HepG2 (cell line): ENCODE measurements around the gene TMEM229B. TPM values are rescaled to one million over a fixed set of nuclear protein-coding genes. Genes with fewer than 3 reads are reported as not detected.

Experiments used
- ATAC-seq: fragments of 200-7000 bp; cut with Tn5 transposase; 3 replicates; pipeline ENCODE4 v1.9.1; 2020; ENCODE audit warnings: mild to moderate bottlenecking, moderate library complexity
- BruUV-seq: library from RNA; stranded (reverse); fragments of 400-500 nt; replicated peaks from 2 replicates; lab custom pipeline; 2021; lab: Mats Ljungman, UMichigan
- CTCF ChIA-PET: fragments of 300-600 bp; formaldehyde crosslinking; extraction: SDS; loops from one replicate; lab custom pipeline; 2021; ENCODE audit warnings: low total read pairs, inconsistent platforms, low intra/inter-chr PET ratio; lab: Yijun Ruan, JAX
- POLR2A ChIA-PET: fragments of 350-600 bp; sonication (Branson Sonifier 250); formaldehyde crosslinking; loops from one replicate; lab custom pipeline; 2020; ENCODE audit warnings: antibody characterized with exemption, inconsistent platforms; lab: Yijun Ruan, JAX
- DNase-seq: peaks from one replicate; pipeline ENCODE4 v3.0.0-alpha.2; 2015; ENCODE audit warnings: low spot score
- FAIRE-seq: peaks from 3 replicates; lab custom pipeline; 2011; peaks lifted over from hg19 to GRCh38; lab: Jason Lieb, UNC
- H2AFZ ChIP-seq: one replicate; pipeline ENCODE4 v1.6.1; 2011; ENCODE audit warnings: low read length, inconsistent platforms
- H3K27ac ChIP-seq: fragments of 300-600 bp; 3 replicates; pipeline ENCODE4 v1.8.0; 2011; ENCODE audit warnings: mixed run types, mild to moderate bottlenecking, mixed read lengths, low read length, inconsistent platforms; ENCODE audit not compliant: insufficient read depth; ENCODE audit errors: extremely low read length
- H3K27me3 ChIP-seq, 2 experiments: fragments of 200-600 bp in 1 of 2; 2 replicates in 1 of 2; 3 replicates in 1 of 2; pipeline versions ENCODE4 v1.6.0 to v1.8.0; 2011; ENCODE audit warnings: low read length in 2 of 2, mild to moderate bottlenecking in 2 of 2, moderate library complexity in 2 of 2, inconsistent platforms in 1 of 2; ENCODE audit not compliant: insufficient read depth in 2 of 2, control insufficient read depth in 1 of 2
- H3K36me3 ChIP-seq, 2 experiments: fragments of 200-600 bp in 1 of 2; replicated peaks in 1 of 2; 2 replicates in 1 of 2; 3 replicates in 1 of 2; pipeline versions ENCODE4 v1.5.1 to v1.8.0; 2011; ENCODE audit warnings: low read length in 2 of 2, inconsistent platforms in 1 of 2; ENCODE audit not compliant: insufficient read depth in 2 of 2, control insufficient read depth in 1 of 2
- H3K4me1 ChIP-seq: 2 replicates; pipeline ENCODE4 v1.5.1; 2012; ENCODE audit warnings: low read length, inconsistent platforms; ENCODE audit not compliant: insufficient read depth
- H3K4me2 ChIP-seq: 2 replicates; pipeline ENCODE4 v1.6.0; 2011; ENCODE audit warnings: low read depth, low read length, inconsistent platforms
- H3K4me3 ChIP-seq, 3 experiments: fragments of 200-600 bp in 1 of 3; sonication (generic), shearing (Covaris generic) in 1 of 3; replicated peaks in 1 of 3; 2 replicates each; pipeline ENCODE4 v1.5.1; 2011 to 2016; ENCODE audit warnings: low read length in 3 of 3, inconsistent platforms in 2 of 3, low read depth in 2 of 3, mild to moderate bottlenecking in 2 of 3, control low read depth in 1 of 3, mixed read lengths in 1 of 3; ENCODE audit not compliant: insufficient read depth in 1 of 3
- H3K79me2 ChIP-seq: one replicate; pipeline ENCODE4 v1.6.1; 2011; ENCODE audit warnings: low read length, inconsistent platforms; ENCODE audit not compliant: insufficient read depth
- H3K9ac ChIP-seq: 2 replicates; pipeline ENCODE4 v1.6.0; 2011; ENCODE audit warnings: mild to moderate bottlenecking, low read depth, low read length, inconsistent platforms; ENCODE audit not compliant: insufficient read depth
- H3K9me3 ChIP-seq: 2 replicates; pipeline ENCODE4 v1.5.1; 2012; ENCODE audit warnings: mild to moderate bottlenecking, low read length
- H4K20me1 ChIP-seq: 2 replicates; pipeline ENCODE4 v1.6.0; 2011; ENCODE audit warnings: inconsistent platforms, mild to moderate bottlenecking, low read length, moderate library complexity; ENCODE audit not compliant: insufficient read depth
- CREBL2 ChIP-seq: sonication (generic); formaldehyde crosslinking; IDR thresholded peaks from 2 replicates; pipeline ENCODE4 v1.8.1; 2023; ENCODE audit warnings: missing genetic modification reagents, mild to moderate bottlenecking, borderline replicate concordance
- FOXA3 ChIP-seq: IDR thresholded peaks from 2 replicates; pipeline ENCODE4 v1.6.1; 2016; ENCODE audit warnings: missing genetic modification reagents, missing compliant biosample characterization
- KDM5A ChIP-seq: fragments of 200-600 bp; sonication (generic); IDR thresholded peaks from 2 replicates; pipeline ENCODE4 v1.7.0; 2018; ENCODE audit warnings: antibody characterized with exemption, mild to moderate bottlenecking, low read length, borderline replicate concordance
- MAFF ChIP-seq: IDR thresholded peaks from 2 replicates; pipeline ENCODE4 v1.6.1; 2011; ENCODE audit warnings: low read depth, low read length, improper control_type of control experiment
- PHF20 ChIP-seq: sonication (generic); formaldehyde crosslinking; IDR thresholded peaks from 2 replicates; pipeline ENCODE4 v1.5.0; 2020; ENCODE audit warnings: mild to moderate bottlenecking, missing genetic modification reagents
- ZMAT3 ChIP-seq: sonication (generic); formaldehyde crosslinking; conservative IDR thresholded peaks from 2 replicates; pipeline ENCODE4 v1.7.0; 2021; ENCODE audit warnings: missing genetic modification reagents
- ZNF496 ChIP-seq: sonication (generic); formaldehyde crosslinking; IDR thresholded peaks from 2 replicates; pipeline ENCODE4 v1.8.1; 2023; ENCODE audit warnings: mild to moderate bottlenecking, moderate library complexity, missing genetic modification reagents; ENCODE audit not compliant: insufficient replicate concordance
- ZNF563 ChIP-seq: sonication (generic); formaldehyde crosslinking; IDR thresholded peaks from 2 replicates; pipeline ENCODE4 v1.8.0; 2022; ENCODE audit warnings: mild to moderate bottlenecking, moderate library complexity, missing genetic modification reagents
- WGBS: methylation state at CpG from one replicate; pipeline ENCODE4 v1.1.6; 2017; ENCODE audit warnings: low lambda C conversion rate; 5-methylcytosine and 5-hydroxymethylcytosine counted together
- in situ Hi-C: cut with HindIII; loops from 2 replicates; pipeline ENCODE4 v1.10.0; 2017; ENCODE audit warnings: low pct_unique_long_range_greater_than_20kb; ENCODE audit not compliant: extremely low pct_ligation_motif_present
- intact Hi-C: fragments of 100-400 bp; cut with micrococcal nuclease; formaldehyde crosslinking; loops from one replicate; pipeline ENCODE4 v1.10.0; 2022; ENCODE audit not compliant: unreplicated experiment
- polyA plus RNA-seq, 8 experiments: library from polyadenylated mRNA; depleted of rRNA in 3 of 8; stranded (reverse) in 7 of 8; unstranded in 1 of 8; fragments of >200 nt; fragmentation: Illumina TruSeq in 4 of 8; extraction: Trizol in 4 of 8; gene quantifications; 2 replicates each; pipeline versions ENCODE4 v1.2.1 to v1.2.3, GENCODE V29; 2011 to 2016; ENCODE audit warnings: low read depth in 4 of 8, missing spikeins in 1 of 8, mixed read lengths in 1 of 8; ENCODE audit not compliant: insufficient read depth in 1 of 8
- total RNA-seq, 5 experiments: library from RNA; depleted of rRNA; stranded (reverse); fragments of >200 nt; fragmentation: Illumina TruSeq; extraction: Trizol; gene quantifications; 2 replicates each; pipeline ENCODE4 v1.2.3, GENCODE V29; 2016; ENCODE audit warnings: low read depth in 1 of 5

Gene TMEM229B
- total and polyA plus RNA-seq, 2 of the 13 experiments (the other 11 are each of a cell fraction or from before 2014, with no cell fraction given): 0.69 to 1.1 TPM

- TF ChIP-seq ZNF496: no peak
- no peak for TF ChIP-seq MAFF
- TF ChIP-seq KDM5A: no peak
Measured at GRCh38 chr14:67436006-67436866, 52.3 kb downstream of the TMEM229B start (continued).

GRCh38 chr14:67435603-67436002 is 52.9 kb downstream of the TMEM229B start:
- ATAC-seq: no peak
- POLR2A ChIA-PET: no interaction called here
- intact Hi-C loops: loop anchor here (1.0 kb wide), 1 partner anchor 7 kb away; no protein-coding TSS in a partner anchor

GRCh38 chr14:67432050-67432564 is 56.4 kb downstream of the TMEM229B start:
- FAIRE-seq (no peak), DNase-seq (no peak), ATAC-seq (no peak)
- Histone ChIP-seq H3K9me3 (no peaks in the 10 kb centered on the region), H3K4me1 (peaks cover 37% of the 10 kb centered on the region), H3K9ac (no peak overlapping the region), H3K79me2 (no peaks in the 10 kb centered on the region), H4K20me1 (no peaks in the 10 kb centered on the region), H3K27ac (no peak overlapping the region), H3K36me3 (no peaks in the 10 kb centered on the region), H3K4me2 (no peak overlapping the region), H3K27me3 (peaks cover 0 to 19% of the 10 kb centered on the region in 2 experiments; a peak in 3 of 5 replicates), H3K4me3 (no peak overlapping the region), H2AFZ (no peak overlapping the region)
- ChIA-PET CTCF (no interaction called here), POLR2A (no interaction called here)
- no peak for TF ChIP-seq CREBL2 (CRISPR knock-in tag)
- no TSS peak for BruUV-seq
- intact Hi-C loops (no loop called here), in situ Hi-C loops (no loop called here)
- WGBS: 59% methylated on average over 7 of the region's 7 CpGs

More at GRCh38 chr14:67435603-67436002, 52.9 kb downstream of the TMEM229B start:
- Histone ChIP-seq H3K4me3 (no peak overlapping the region), H3K27me3 (peaks cover 2 to 19% of the 10 kb centered on the region in 2 experiments; a peak in 3 of 5 replicates), H3K9me3 (no peaks in the 10 kb centered on the region), H4K20me1 (no peaks in the 10 kb centered on the region), H3K36me3 (no peaks in the 10 kb centered on the region), H3K4me1 (peaks cover 24% of the 10 kb centered on the region), H3K79me2 (no peaks in the 10 kb centered on the region), H3K9ac (no peak overlapping the region), H2AFZ (no peak overlapping the region), H3K27ac (no peak overlapping the region), H3K4me2 (no peak overlapping the region)
- WGBS: 43% methylated on average over 5 of the region's 5 CpGs
- in situ Hi-C loops: no loop called here
- FAIRE-seq: no peak
- no TSS peak for BruUV-seq
- TF ChIP-seq PHF20 (CRISPR knock-in tag) (no peak), ZNF563 (no peak), ZMAT3 (CRISPR knock-in tag) (no peak), FOXA3 (CRISPR knock-in tag) (no peak)
- no peak for DNase-seq
- CTCF ChIA-PET: no interaction called here
